ENCODE data around the gene PYCARD.
A peak's percentile ranks its signal among the peaks of the same experiment; 100 is the strongest.
"Not testable (repeated sequence)": the region's sequence is repeated elsewhere in the genome, so short reads cannot be mapped to it uniquely, and the experiment has no call there.

The PYCARD gene

GRCh38 chr16:31215287-31216162 lies 13.0 kb upstream of the PYCARD start:
- DNase-seq (ENCODE audit: low spot score), result no peak

GRCh38 chr16:31214708-31215286 lies 12.2 kb upstream of the PYCARD start:
- no peak for DNase-seq (ENCODE audit: low spot score)

- DNase-seq (ENCODE audit: low spot score), result no peak
Observed at GRCh38 chr16:31213877-31214707, 11.5 kb upstream of the PYCARD start, which contains the start of gene TRIM72. Gene TRIM72, plus strand, starts transcription at chr16:31214119. Its CDS starts 620 bp downstream, at chr16:31214739.

- no peak for DNase-seq (ENCODE audit: low spot score)
Observed at GRCh38 chr16:31213342-31213741, 10.8 kb upstream of the PYCARD start.

DNA sequence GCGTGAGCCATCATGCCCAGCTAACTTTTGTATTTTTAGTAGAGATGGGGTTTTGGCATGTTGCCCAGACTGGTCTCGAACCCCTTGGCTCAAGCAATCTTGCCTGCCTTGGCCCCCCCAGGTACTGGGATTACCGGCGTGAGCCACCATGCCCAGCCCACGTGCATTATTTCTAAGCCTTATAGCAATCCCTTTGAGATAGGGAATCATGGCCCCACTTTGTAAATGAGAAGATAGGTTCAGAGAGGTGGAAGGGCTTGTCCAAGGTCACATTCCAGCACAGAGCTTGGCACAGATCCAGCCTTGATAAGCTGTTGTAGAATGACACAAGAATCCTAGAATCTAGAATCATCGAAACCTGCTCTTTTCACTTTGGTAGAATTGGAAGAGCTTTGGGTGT lies 4.2 kb upstream of the PYCARD start:
- no peak for DNase-seq (ENCODE audit: low spot score)

DNA sequence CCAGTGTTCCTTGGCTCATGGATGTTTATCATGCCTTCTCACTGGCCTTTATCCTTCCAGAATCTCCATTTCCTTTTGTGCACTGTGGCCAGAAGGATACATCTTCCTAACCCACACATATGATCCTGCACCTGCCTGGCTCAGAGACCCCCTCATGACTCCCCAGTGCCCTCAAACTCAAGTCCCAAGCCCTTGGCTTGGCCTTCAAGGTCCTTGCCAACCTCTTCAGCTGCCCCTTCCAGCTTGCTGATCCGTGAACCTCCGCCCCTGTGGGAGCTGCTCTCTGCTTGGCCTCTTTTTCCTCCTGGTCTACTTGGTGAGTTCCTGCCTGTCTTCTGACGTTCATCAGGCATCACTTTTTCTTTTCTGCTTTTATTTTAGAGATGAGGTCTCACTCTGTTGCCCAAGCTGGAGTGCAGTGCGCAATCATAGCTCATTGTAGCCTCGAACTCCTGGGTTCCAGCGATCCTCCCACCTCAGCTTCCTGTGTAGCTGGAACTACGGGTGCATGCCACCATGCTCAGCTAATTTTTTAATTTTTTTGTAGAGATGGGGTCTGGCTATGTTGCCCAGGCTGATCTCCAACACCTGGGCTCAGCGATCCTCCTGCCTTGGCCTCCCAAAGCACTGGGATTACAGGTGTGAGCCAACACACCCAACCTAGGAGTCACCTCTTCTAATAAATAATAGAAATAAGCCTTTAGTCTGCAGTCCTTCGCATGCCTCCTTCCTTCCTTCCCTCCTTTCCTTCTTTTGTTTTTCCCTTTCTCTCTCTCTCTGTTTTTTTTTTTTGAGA lies 2.5 kb upstream of the PYCARD start:
- DNase-seq (ENCODE audit: low spot score), result no peak

DNA sequence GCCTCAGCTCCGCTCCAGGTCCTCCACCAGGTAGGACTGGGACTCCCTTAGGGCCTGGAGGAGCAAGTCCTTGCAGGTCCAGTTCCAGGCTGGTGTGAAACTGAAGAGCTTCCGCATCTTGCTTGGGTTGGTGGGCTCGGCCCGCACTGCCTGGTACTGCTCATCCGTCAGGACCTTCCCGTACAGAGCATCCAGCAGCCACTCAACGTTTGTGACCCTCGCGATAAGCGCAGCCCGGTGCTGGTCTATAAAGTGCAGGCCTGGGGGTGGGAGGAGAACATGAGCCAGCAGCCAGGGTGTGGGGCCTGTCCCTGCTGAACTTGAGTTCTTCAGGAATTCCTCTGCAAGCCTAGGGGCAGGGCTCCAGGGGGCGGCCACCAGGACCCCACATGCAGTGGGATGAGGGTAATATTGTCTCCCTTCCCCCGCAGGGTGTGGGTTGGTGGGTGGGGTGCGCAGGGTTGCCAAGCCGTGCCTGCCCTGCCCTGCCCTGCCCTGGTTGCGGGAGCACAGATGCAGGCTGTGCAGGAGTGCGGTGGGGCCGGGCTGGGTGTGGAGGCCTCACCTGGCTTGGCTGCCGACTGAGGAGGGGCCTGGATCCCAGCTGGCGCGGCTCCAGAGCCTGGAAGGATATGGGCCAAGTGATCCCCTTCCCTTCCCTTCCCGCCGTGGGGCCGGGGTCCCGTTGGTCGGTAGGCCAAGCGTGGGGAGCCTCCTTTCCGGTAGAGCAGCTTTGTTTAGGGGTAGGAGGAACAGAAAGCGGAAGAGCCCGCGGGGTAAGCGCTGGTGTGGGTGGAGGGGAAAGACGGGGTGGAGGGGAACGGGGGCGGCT lies 762 bp downstream of the PYCARD start:
- peak; percentile 37 for DNase-seq (ENCODE audit: low spot score)

DNA sequence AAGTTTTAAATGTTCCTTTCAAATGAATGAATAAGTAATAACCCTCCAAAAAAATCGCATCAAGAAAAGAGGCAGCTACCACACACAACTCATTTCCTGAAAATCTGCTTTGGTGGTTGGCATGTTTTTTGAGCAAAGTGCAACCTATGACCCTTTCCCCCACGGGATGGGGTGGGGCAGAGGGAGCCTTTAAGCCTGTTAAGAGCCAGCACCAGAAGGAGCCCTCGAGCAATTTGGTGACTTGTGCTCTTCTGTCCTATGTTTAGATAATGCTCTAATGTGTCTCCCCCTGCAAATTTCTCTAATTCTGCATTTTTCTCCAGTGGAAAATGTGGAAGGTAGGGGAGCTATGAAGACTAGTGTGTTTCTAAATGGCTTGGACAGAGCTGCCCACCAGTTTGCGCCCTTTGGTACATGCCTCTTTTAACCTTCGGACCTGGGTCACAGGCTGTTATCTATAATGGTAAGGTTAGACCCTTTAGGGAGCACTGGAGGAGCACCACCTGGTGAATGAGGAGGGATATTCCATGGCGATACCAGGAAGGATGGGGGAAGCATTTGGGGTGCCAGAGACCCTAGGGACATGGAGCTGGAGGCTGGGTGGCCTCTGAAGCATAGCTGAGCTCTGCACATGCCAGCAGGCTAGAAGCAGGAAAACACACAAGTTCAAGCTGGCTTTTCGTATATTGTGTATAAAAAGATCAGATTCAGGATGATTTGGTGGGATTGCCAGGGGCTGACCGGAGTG lies 1.6 kb downstream of the PYCARD start:
- DNase-seq (ENCODE audit: low spot score), result no peak

DNA sequence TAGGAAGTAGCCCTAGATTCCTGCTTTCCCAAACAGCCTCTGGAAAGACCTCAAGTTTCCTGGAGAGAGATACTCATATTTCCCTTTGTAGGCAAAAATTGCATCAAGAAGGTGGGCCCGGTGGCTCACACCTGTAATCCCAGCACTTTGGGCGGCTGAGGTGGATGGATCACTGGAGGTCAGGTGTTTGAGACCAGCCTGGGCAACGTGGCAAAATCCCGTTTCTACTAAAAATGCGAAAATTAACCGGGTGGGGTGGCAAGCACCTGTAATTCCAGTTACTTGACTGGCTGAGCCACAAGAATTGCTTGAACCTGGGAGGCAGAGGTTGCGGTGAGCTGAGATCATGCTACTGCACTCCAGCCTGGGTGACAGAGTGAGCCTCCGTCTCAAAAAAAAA lies 2.4 kb downstream of the PYCARD start:
- not testable (repeated sequence) for DNase-seq (ENCODE audit: low spot score)

DNA sequence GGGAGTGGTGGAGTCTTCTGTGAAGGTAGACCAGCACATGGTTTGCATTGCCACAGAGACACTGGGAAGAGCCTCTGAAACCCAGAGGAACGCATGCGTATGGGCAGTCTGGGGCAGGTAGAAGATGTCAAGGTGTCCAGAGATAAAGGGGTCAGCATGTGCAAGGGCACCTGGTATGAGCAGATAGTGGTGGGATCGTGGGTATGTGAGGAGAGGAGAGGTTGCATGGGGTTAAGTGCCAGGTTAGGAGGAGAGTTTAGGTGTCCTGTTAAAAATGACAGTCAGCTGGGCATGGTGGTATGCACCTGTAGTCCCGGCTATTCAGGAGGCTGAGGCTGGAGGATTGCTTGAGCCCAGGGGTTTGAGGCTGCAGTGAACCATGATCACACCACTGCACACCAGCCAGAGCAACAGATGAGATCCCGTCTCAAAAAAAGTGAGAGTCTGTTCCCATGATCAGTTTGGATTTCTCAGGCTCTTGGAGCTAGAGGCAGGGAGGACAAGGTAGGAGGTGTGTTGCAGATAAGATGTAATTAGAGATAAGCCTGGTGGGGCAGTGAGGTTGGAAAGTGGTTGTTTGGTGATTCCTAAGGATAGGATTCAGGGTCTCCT lies 3.0 kb downstream of the PYCARD start:
- DNase-seq (ENCODE audit: low spot score), result no peak

DNA sequence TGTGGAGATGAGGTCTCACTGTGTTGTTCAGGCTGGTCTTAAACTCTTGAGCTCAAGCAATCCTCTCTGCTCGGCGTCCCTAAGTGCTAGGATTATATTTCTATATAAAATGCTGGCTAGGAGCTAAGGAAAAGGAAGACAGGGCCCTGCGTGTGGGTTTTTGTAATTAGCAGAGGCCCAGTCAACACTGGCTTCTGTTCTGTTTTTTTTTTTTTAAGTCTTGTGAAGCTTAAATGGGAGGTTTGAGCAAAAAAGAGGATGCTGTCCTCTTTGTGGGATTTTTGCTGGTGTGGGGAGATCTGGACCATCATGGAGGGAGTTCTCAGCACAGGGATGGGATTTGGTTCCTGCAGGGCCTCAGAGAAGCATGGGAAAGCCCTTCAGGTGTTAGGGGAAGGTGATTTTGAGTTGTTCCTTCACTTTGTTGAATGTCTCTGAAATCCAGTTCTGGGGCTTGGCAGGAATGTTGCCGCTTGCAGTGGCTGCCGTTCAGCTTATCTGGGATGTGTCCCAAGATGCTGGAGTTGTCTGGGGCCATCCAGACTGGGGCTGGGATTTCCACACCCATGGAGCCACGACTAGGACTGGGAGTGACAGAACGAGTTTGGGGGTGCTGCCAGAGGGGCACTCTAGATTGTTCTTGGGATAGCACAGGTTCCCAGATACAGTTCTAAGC lies 4.2 kb downstream of the PYCARD start:
- DNase-seq (ENCODE audit: low spot score), result no peak

DNA sequence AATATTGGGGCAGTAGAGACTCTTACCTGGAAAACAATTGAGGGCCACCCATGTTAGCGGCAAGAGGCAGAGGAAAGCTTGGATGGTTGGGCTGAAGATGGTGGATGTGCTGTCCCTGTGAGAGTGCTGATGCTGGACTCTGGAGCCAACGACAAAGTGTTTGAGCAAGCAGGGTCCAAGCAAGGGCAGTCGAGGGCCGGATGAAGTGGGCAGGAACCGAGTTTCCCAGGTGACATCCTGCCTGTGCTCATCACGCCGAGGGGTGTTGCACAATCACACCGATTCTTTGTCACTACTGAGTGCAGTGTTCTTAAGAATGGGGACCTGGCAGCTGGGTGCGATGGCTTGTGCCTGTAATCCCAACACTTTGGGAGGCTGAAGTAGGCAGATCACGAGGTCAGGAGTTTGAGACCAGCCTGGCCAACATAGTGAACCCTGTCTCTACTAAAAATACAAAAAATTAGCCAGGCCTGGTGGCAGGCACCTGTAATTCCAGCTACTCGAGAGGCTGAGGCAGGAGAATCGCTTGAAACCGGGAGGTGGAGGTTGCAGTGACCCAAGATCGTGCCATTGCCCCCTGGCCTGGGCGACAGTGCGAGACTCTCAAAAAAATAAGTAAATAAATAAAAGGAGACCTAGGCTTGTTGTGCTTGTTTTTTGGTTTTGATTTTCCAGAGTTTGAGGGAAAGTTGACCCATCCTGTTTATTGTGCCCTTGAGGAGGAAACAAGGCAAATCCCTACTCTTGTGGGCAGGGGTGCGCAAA lies 6.1 kb downstream of the PYCARD start:
- no peak for DNase-seq (ENCODE audit: low spot score)

GRCh38 chr16:31195861-31196260 lies 6.7 kb downstream of the PYCARD start:
- not testable (repeated sequence) for DNase-seq (ENCODE audit: low spot score)

GRCh38 chr16:31194898-31195297 lies 7.7 kb downstream of the PYCARD start:
- no peak for DNase-seq (ENCODE audit: low spot score)

DNA sequence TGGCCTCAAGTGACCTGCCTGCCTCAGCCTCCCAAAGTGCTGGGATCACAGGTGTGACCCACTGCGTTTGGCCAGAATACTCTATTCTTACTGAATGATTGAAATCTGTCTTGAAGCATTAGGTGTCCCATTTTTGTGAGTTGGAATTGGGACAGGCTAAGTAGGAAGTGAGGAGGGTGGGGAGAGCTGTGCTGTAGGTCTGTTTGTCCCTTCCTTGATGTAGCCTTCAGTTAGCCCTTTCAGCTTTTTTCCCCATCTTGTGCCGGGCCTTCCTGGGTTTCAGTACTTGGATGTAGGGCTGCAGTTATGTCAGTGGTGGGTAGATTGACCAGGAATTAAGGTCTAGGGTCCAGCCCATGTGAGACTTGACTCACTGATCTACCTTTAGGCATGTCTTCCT lies 8.7 kb downstream of the PYCARD start:
- no peak for DNase-seq (ENCODE audit: low spot score)

- no peak for DNase-seq (ENCODE audit: low spot score)
Observed at GRCh38 chr16:31192856-31193642, 9.5 kb downstream of the PYCARD start.

DNA sequence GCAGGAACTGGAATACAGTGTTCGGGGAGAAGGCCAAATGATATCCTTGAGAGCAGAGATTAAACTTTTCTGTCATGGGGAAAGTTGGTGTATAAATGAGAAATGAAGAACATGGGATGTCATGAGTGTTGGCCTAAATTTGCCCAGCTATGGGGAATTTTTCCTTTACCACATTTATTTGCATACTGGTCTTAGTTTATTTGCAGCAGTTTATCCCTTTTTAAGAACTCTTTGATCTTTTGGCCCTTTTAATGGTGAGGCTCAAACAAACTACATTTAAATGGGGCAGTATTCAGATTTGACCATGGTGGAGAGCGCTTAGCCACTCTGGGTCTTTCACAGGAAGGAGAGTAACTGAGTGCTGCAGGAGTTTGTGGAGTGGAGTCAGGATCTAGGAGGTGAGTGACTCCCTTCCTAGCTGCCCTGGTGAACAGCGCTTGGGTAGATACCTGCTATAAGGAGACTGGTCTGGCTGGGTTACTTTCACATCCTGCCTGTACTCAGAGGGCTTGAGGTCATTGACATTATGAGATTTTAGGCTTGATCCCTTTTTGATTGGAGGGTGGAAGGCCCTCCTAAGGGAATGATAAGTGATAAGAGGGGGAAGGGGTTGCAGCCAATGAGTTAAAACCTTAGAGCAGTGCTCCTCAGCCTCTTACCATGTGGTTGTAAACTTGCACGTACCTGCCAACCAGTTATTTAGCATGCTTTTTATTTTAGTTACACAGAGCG lies 10.7 kb downstream of the PYCARD start:
- DNase-seq (ENCODE audit: low spot score), result no peak

Data from Ammon's horn (tissue), 1 donor.